Gastrocnemius medialis (tissue), 4 donors: ENCODE measurements around the gene MAP3K20. TPM values are rescaled to one million over a fixed set of nuclear protein-coding genes. Genes with fewer than 3 reads are reported as not detected.
A peak's percentile ranks its signal among the peaks of the same experiment; 100 is the strongest.

Experiments
- ATAC-seq, 2 donors: fragments of 150-250 bp; one replicate each; pipeline ENCODE4 v1.9.1; 2016
- DNase-seq, 2 donors: peaks; one replicate each; pipeline ENCODE4 v3.0.0-alpha.2; 2019
- H3K27ac ChIP-seq, 4 donors: fragments of 200-600 bp; sonication (generic); 1 replicate in 1 of 4; 2 replicates in 3 of 4; pipeline ENCODE4 v1.5.1; 2016 to 2018; ENCODE audit warnings: mild to moderate bottlenecking in 2 of 4, moderate library complexity in 1 of 4
- H3K27me3 ChIP-seq, 3 donors: fragments of 200-600 bp; sonication (generic) in 2 of 3; 1 replicate in 1 of 3; 2 replicates in 2 of 3; pipeline versions ENCODE4 v1.5.1 to v1.6.0; 2016 to 2019; ENCODE audit warnings: mild to moderate bottlenecking in 1 of 3, moderate library complexity in 1 of 3
- H3K36me3 ChIP-seq, 2 donors: fragments of 200-600 bp; sonication (generic) in 1 of 2; one replicate each; pipeline ENCODE4 v1.5.1; 2017 to 2018
- H3K4me1 ChIP-seq, 2 donors: fragments of 200-600 bp; sonication (generic) in 1 of 2; one replicate each; pipeline ENCODE4 v1.5.1; 2016 to 2017; ENCODE audit warnings: mild to moderate bottlenecking in 2 of 2
- H3K4me3 ChIP-seq, 4 donors: fragments of 200-600 bp; sonication (generic) in 3 of 4; 1 replicate in 1 of 4; 2 replicates in 3 of 4; pipeline ENCODE4 v1.5.1; 2016 to 2019; ENCODE audit warnings: mild to moderate bottlenecking in 2 of 4
- H3K9me3 ChIP-seq, 3 donors: fragments of 200-600 bp; sonication (generic) in 2 of 3; 1 replicate in 1 of 3; 2 replicates in 2 of 3; pipeline ENCODE4 v1.5.1; 2016 to 2019
- POLR2A ChIP-seq, 2 donors: fragments of 450-650 bp; IDR thresholded peaks; one replicate each; pipeline ENCODE4 v1.6.1; 2017; ENCODE audit warnings: antibody characterized with exemption in 2 of 2, mild to moderate bottlenecking in 2 of 2, moderate library complexity in 2 of 2
- in situ Hi-C, 4 donors: fragments of 200-750 bp; cut with MboI; loops; one replicate each; pipeline versions ENCODE4 v1.15.0 to v1.8.0; 2017; ENCODE audit warnings: low sequenced_read_pairs in 4 of 4
- intact Hi-C: fragments of 100-400 bp; cut with DNase I; formaldehyde crosslinking; loops from one replicate; pipeline ENCODE4 v1.15.1; 2023; ENCODE audit warnings: low total_unique reads
- total RNA-seq, 4 donors: library from RNA; depleted of rRNA; stranded (reverse); fragments of >200 nt; gene quantifications; one replicate each; pipeline versions ENCODE4 v1.1.0 to v1.2.3, GENCODE V29; 2016
- TF ChIP-seq, protein P1 (sequence below), 5 experiments: fragments of 450-650 bp in 3 of 5; fragments of 200-600 bp in 2 of 5; sonication (generic) in 2 of 5; IDR thresholded peaks in 4 of 5; conservative IDR thresholded peaks in 1 of 5; 1 replicate in 4 of 5; 2 replicates in 1 of 5; pipeline ENCODE4 v1.5.1; 2016 to 2019; ENCODE audit warnings: antibody characterized with exemption in 5 of 5, mild to moderate bottlenecking in 3 of 5, moderate library complexity in 3 of 5

The MAP3K20 gene
- total RNA-seq, 4 donors from 2014 or later = 225 to 517 (median 280) TPM

DNA sequence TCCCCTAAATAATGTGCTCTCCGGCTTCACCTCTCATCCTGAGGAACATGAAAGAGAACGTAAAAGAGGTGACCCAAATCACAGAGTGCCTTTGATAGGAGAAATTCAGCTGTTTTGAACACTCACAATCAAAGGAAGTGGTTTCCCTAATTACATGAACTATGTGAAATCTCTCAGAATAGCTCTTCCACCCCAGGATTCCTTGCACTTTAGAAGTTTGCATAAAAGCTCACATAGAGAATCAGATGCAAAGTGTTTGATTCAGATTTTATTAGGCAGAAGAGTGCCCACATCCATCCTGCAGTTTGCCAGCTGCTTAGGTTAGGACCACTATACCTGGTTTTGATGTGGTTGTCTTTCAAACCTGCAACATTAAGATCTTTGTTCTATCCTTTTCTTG is 61.0 kb downstream of the MAP3K20 start:
- H3K4me1 ChIP-seq = peaks cover 56 to 74% of the 10 kb centered on the region in 2 donors
- no peaks in the 10 kb centered on the region for H3K27me3 ChIP-seq
- DNase-seq (no peak), ATAC-seq (no peak)
- no peaks in the 10 kb centered on the region for H3K36me3 ChIP-seq
- intact Hi-C loops (no loop called here), in situ Hi-C loops (no loop called here)
- H3K4me3 ChIP-seq = no peak overlapping the region
- no peak for TF ChIP-seq POLR2A (IDR thresholded peaks at IDR 0.05)
- TF ChIP-seq, protein P1, sequence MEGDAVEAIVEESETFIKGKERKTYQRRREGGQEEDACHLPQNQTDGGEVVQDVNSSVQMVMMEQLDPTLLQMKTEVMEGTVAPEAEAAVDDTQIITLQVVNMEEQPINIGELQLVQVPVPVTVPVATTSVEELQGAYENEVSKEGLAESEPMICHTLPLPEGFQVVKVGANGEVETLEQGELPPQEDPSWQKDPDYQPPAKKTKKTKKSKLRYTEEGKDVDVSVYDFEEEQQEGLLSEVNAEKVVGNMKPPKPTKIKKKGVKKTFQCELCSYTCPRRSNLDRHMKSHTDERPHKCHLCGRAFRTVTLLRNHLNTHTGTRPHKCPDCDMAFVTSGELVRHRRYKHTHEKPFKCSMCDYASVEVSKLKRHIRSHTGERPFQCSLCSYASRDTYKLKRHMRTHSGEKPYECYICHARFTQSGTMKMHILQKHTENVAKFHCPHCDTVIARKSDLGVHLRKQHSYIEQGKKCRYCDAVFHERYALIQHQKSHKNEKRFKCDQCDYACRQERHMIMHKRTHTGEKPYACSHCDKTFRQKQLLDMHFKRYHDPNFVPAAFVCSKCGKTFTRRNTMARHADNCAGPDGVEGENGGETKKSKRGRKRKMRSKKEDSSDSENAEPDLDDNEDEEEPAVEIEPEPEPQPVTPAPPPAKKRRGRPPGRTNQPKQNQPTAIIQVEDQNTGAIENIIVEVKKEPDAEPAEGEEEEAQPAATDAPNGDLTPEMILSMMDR (IDR thresholded peaks at IDR 0.05 in 4 of 5, conservative IDR thresholded peaks at IDR 0.05 in 1 of 5) = no peak
- no peaks in the 10 kb centered on the region for H3K9me3 ChIP-seq
- peak overlapping the region; percentile 58 to 76 (median 68) for H3K27ac ChIP-seq

DNA sequence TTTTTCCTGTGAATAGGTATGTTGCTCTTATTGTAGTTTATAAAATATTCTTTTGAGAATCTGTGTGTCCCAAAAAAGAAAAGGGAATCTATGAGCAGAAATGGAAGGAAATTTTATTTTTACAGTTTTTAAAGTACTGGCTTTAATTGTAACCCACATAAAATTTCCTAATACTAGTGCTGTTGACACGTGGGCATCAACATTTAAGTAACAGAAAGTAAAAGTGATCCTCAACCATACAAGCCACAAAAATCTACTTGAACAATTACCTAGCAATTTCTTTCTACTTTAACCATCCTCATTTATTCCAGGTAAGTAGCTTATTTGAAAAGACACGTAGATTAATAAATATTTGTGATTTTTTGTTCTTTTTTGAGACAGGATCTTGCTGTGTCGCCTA is 62.0 kb downstream of the MAP3K20 start:
- in situ Hi-C loops (no loop called here), intact Hi-C loops (no loop called here)
- H3K4me3 ChIP-seq = no peak overlapping the region
- no peaks in the 10 kb centered on the region for H3K27me3 ChIP-seq
- DNase-seq (no peak), ATAC-seq (no peak)
- TF ChIP-seq POLR2A (IDR thresholded peaks at IDR 0.05) = no peak
- TF ChIP-seq, protein P1 (IDR thresholded peaks at IDR 0.05 in 4 of 5, conservative IDR thresholded peaks at IDR 0.05 in 1 of 5) = no peak
- H3K27ac ChIP-seq = peak overlapping the region; percentile 49 to 76 (median 64)
- no peaks in the 10 kb centered on the region for H3K9me3 ChIP-seq
- no peaks in the 10 kb centered on the region for H3K36me3 ChIP-seq
- H3K4me1 ChIP-seq = peaks cover 49 to 66% of the 10 kb centered on the region in 2 donors

DNA sequence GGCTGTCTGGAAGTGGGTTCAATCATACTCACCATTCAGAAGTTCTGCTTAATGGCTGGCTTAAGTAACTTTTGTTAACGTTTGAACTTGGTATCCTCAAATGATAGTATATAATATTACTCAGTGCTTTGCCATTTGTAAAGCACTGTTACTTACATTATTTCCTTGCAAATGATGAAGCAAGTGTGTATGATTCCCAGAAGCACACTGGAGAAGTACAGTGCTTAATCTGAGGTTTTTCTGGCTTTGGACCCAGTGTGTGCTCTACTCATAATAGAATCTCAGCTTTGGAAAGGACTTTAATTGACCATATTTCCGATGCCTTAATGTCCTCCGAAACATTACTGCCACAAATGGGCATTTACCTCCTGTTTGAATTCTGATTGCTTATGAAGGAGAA is 63.3 kb downstream of the MAP3K20 start:
- TF ChIP-seq, protein P1 (IDR thresholded peaks at IDR 0.05 in 4 of 5, conservative IDR thresholded peaks at IDR 0.05 in 1 of 5) = no peak
- no peak for TF ChIP-seq POLR2A (IDR thresholded peaks at IDR 0.05)
- no peak for DNase-seq
- Histone ChIP-seq H3K27ac (peak overlapping the region; percentile 49 to 76 (median 64)), H3K27me3 (no peaks in the 10 kb centered on the region), H3K4me1 (peaks cover 49 to 57% of the 10 kb centered on the region in 2 donors), H3K36me3 (no peaks in the 10 kb centered on the region), H3K4me3 (no peak overlapping the region), H3K9me3 (no peaks in the 10 kb centered on the region)
- in situ Hi-C loops = no loop called here
- intact Hi-C loops = no loop called here
- ATAC-seq = no peak

DNA sequence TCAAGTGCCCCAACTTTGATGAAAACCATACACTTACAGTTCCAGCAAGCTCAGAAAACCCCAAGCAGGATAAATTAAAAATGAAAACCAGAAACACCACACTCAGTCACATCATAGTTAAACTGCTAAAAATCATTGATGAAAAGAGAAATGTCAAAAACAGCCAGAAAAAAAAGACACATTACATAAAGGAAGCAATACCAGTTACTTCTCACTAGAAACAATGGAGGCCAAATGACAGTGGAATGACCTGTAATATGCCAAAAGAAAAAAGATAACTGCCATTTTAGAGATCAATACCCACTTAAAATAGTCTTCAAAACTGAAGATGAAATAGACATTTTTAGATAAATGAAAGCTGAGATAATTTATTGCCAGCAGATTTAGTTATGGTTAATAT is 66.0 kb downstream of the MAP3K20 start:
- no peaks in the 10 kb centered on the region for H3K27me3 ChIP-seq
- no peak for TF ChIP-seq POLR2A (IDR thresholded peaks at IDR 0.05)
- TF ChIP-seq, protein P1 (IDR thresholded peaks at IDR 0.05 in 4 of 5, conservative IDR thresholded peaks at IDR 0.05 in 1 of 5) = no peak
- intact Hi-C loops (no loop called here), in situ Hi-C loops (no loop called here)
- no peak overlapping the region for H3K27ac ChIP-seq
- no peaks in the 10 kb centered on the region for H3K36me3 ChIP-seq
- H3K9me3 ChIP-seq = no peaks in the 10 kb centered on the region
- H3K4me1 ChIP-seq = peaks cover 31 to 33% of the 10 kb centered on the region in 2 donors
- DNase-seq = no peak
- ATAC-seq = no peak
- H3K4me3 ChIP-seq = no peak overlapping the region

DNA sequence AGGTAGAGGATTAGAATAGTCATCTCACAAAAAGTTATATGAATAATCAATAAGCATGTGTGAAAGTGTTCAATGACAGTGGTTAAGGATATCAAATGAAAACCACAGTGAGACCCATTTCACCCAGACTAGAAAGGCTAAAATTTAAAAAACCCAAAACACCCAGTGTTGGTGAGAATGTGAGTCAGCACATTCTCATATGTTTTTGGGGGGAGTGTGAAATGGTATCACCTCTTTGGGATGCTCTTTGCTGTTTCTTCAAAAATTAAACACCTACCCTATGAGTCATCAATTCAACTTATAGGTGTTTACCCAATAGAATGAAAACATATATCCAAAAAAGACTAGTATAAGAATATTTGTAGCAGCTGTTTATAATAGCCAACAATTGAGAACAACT is 69.8 kb downstream of the MAP3K20 start:
- DNase-seq (no peak), ATAC-seq (no peak)
- intact Hi-C loops = no loop called here
- H3K4me1 ChIP-seq = peaks cover 32 to 34% of the 10 kb centered on the region in 2 donors
- in situ Hi-C loops = no loop called here
- H3K36me3 ChIP-seq = no peaks in the 10 kb centered on the region
- H3K4me3 ChIP-seq = no peak overlapping the region
- no peaks in the 10 kb centered on the region for H3K27me3 ChIP-seq
- TF ChIP-seq, protein P1 (IDR thresholded peaks at IDR 0.05 in 4 of 5, conservative IDR thresholded peaks at IDR 0.05 in 1 of 5) = no peak
- no peak for TF ChIP-seq POLR2A (IDR thresholded peaks at IDR 0.05)
- H3K9me3 ChIP-seq = no peaks in the 10 kb centered on the region
- peak overlapping the region; percentile 58 to 87 (median 83) for H3K27ac ChIP-seq
